ENCODE results near the gene FBXW7.
A peak's percentile ranks its signal among the peaks of the same experiment; 100 is the strongest.

FBXW7 gene

DNA sequence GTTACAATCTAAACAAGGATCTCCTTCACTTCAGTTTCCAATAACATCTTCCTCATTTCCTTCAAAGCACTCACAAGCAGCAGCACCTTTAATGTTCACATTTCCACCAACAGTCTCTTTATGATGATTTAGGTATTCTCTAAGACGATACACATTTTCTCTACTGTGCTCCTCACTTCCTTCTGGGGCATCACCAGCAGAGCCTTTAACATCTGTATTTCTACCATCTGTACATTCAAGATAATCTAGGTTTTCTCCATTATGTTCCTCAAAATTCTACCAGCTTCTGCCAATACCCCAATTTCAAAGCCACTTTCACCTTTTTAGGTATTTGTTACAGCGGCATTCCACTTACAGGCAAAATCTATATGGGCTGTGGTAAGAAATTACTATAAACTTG lies 80.6 kb downstream of the FBXW7 start:
- DNase-seq (ENCODE audit: insufficient read length, low spot score) (no peak), FAIRE-seq (no peak)
- TF ChIP-seq, protein P1, sequence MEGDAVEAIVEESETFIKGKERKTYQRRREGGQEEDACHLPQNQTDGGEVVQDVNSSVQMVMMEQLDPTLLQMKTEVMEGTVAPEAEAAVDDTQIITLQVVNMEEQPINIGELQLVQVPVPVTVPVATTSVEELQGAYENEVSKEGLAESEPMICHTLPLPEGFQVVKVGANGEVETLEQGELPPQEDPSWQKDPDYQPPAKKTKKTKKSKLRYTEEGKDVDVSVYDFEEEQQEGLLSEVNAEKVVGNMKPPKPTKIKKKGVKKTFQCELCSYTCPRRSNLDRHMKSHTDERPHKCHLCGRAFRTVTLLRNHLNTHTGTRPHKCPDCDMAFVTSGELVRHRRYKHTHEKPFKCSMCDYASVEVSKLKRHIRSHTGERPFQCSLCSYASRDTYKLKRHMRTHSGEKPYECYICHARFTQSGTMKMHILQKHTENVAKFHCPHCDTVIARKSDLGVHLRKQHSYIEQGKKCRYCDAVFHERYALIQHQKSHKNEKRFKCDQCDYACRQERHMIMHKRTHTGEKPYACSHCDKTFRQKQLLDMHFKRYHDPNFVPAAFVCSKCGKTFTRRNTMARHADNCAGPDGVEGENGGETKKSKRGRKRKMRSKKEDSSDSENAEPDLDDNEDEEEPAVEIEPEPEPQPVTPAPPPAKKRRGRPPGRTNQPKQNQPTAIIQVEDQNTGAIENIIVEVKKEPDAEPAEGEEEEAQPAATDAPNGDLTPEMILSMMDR (IDR thresholded peaks at IDR 0.05; ENCODE audit: insufficient read depth, missing control alignments): no peak

GRCh38 chr4:152454398-152455011 lies 81.4 kb downstream of the FBXW7 start:
- no peak for DNase-seq (ENCODE audit: insufficient read length, low spot score)

GRCh38 chr4:152451496-152451895 lies 84.4 kb downstream of the FBXW7 start:
- DNase-seq (ENCODE audit: insufficient read length, low spot score) (no peak), FAIRE-seq (no peak)
- TF ChIP-seq, protein P1 (IDR thresholded peaks at IDR 0.05; ENCODE audit: insufficient read depth, missing control alignments): no peak

More at GRCh38 chr4:152454398-152455011, 81.4 kb downstream of the FBXW7 start:
- FAIRE-seq: no peak
- TF ChIP-seq, protein P1 (IDR thresholded peaks at IDR 0.05; ENCODE audit: insufficient read depth, missing control alignments): peak; percentile 50

DNA sequence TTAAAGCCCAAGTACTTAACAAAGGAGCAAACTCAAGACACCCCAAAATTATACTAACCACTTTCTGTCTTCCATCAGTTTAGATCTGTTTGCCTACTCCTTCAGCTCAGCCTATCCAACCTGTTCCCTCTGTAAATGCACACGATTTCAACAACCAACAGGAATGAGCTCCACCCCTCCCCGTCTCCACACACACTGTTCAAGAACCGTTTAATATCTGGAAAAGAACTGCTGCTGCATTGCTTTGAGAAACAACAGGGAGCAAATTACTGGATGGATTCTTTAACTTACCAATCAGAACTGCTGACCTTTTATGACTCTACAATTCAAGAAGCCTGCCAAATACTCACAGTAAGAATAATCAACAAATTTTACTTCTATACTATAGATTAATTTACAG lies 87.0 kb downstream of the FBXW7 start:
- TF ChIP-seq, protein P1 (IDR thresholded peaks at IDR 0.05; ENCODE audit: insufficient read depth, missing control alignments): no peak
- no peak for DNase-seq (ENCODE audit: insufficient read length, low spot score)
- FAIRE-seq: no peak

- DNase-seq (ENCODE audit: insufficient read length, low spot score) (no peak), FAIRE-seq (peak; percentile 46)
- TF ChIP-seq, protein P1 (IDR thresholded peaks at IDR 0.05; ENCODE audit: insufficient read depth, missing control alignments): no peak
Measured at GRCh38 chr4:152448038-152448707, 87.7 kb downstream of the FBXW7 start.

DNA sequence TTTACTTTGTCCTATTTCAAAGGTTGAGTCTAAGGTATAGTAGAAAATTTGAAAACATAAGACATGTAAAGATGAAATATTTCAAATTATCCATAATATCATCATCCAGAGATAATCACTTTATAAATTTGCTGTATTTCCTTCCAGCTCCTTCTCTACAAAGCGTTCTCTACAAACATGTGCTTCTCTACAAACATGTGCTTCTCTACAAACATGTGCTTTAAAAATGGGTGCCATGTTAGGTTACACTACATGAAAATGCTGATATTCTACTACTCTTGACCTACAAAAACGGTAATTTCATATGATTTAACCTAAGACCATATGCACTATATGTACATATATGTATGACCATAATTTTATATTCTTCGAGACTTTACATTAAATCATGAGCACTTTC lies 92.0 kb downstream of the FBXW7 start:
- TF ChIP-seq, protein P1 (IDR thresholded peaks at IDR 0.05; ENCODE audit: insufficient read depth, missing control alignments): no peak
- DNase-seq (ENCODE audit: insufficient read length, low spot score): no peak
- no peak for FAIRE-seq

- FAIRE-seq (no peak), DNase-seq (ENCODE audit: insufficient read length, low spot score) (no peak)
- TF ChIP-seq, protein P1 (IDR thresholded peaks at IDR 0.05; ENCODE audit: insufficient read depth, missing control alignments): no peak
Measured at GRCh38 chr4:152437561-152437960, 98.3 kb downstream of the FBXW7 start.
